Endometrium (tissue), 2 donors: ENCODE measurements around the gene SCN2A.
"Not testable (repeated sequence)": the region's sequence is repeated elsewhere in the genome, so short reads cannot be mapped to it uniquely, and the experiment has no call there.

Experiments used
- FAIRE-seq: peaks from 2 replicates; lab custom pipeline; 2012; peaks lifted over from hg19 to GRCh38; lab: Jason Lieb, UNC
- donor health status: control.
- donor health status: control.

Gene SCN2A

GRCh38 chr2:165328272-165328671, 89.1 kb downstream of the SCN2A start:
- no peak for FAIRE-seq

GRCh38 chr2:165344276-165344675, 105.1 kb downstream of the SCN2A start:
- not testable (repeated sequence) for FAIRE-seq

- FAIRE-seq: no peak
Observed at GRCh38 chr2:165348441-165348840, 109.2 kb downstream of the SCN2A start.

- no peak for FAIRE-seq
Observed at GRCh38 chr2:165349181-165349580, 110.0 kb downstream of the SCN2A start.

GRCh38 chr2:165357758-165358157, 118.5 kb downstream of the SCN2A start:
- FAIRE-seq: no peak

GRCh38 chr2:165361514-165361913, 122.3 kb downstream of the SCN2A start:
- no peak for FAIRE-seq

- FAIRE-seq: no peak
Observed at GRCh38 chr2:165369131-165369897, 130.1 kb downstream of the SCN2A start.

GRCh38 chr2:165369898-165370296, 130.7 kb downstream of the SCN2A start:
- FAIRE-seq: no peak

GRCh38 chr2:165371356-165371755, 132.1 kb downstream of the SCN2A start:
- FAIRE-seq: no peak

- FAIRE-seq: no peak
Observed at GRCh38 chr2:165373278-165374010, 134.2 kb downstream of the SCN2A start.

- no peak for FAIRE-seq
Observed at GRCh38 chr2:165376571-165376975, 137.4 kb downstream of the SCN2A start.

- FAIRE-seq: no peak
Observed at GRCh38 chr2:165382362-165382761, 143.1 kb downstream of the SCN2A start.

- no peak for FAIRE-seq
Observed at GRCh38 chr2:165390875-165391274, 151.7 kb downstream of the SCN2A start.

GRCh38 chr2:165391791-165392190, 152.6 kb downstream of the SCN2A start:
- no peak for FAIRE-seq

- FAIRE-seq: not testable (repeated sequence)
Observed at GRCh38 chr2:165398603-165399002, 159.4 kb downstream of the SCN2A start.

GRCh38 chr2:165401285-165401852, 162.2 kb downstream of the SCN2A start:
- peak; percentile 98 for FAIRE-seq

- no peak for FAIRE-seq
Observed at GRCh38 chr2:165402162-165402561, 162.9 kb downstream of the SCN2A start.

GRCh38 chr2:165406173-165406572, 167.0 kb downstream of the SCN2A start:
- FAIRE-seq: no peak

- FAIRE-seq: no peak
Observed at GRCh38 chr2:165407466-165407865, 168.3 kb downstream of the SCN2A start.

- FAIRE-seq: peak; percentile 66
Observed at GRCh38 chr2:165408186-165408585, 169.0 kb downstream of the SCN2A start.

- FAIRE-seq: peak; percentile 89
Observed at GRCh38 chr2:165410276-165410675, 171.1 kb downstream of the SCN2A start.

- FAIRE-seq: no peak
Observed at GRCh38 chr2:165414187-165414586, 175.0 kb downstream of the SCN2A start.

GRCh38 chr2:165417009-165417408, 177.8 kb downstream of the SCN2A start:
- FAIRE-seq: no peak
